NOMO-1 treated with DMSO at 0.1 percent for 48 hours (cell line): ENCODE results near the gene TRERF1.
"Not testable (repeated sequence)": the region's sequence is repeated elsewhere in the genome, so short reads cannot be mapped to it uniquely, and the experiment has no call there.

Experiments used
- DNase-seq: peaks from one replicate; lab custom pipeline; 2025; ENCODE audit not compliant: unreplicated experiment; lab: John Stamatoyannopoulos, UW

The TRERF1 gene

GRCh38 chr6:42452171-42453030, 675 bp upstream of the TRERF1 start:
- peak; percentile 85 for DNase-seq

GRCh38 chr6:42450477-42451332, 1.0 kb downstream of the TRERF1 start:
- peak; percentile 46 for DNase-seq

DNA sequence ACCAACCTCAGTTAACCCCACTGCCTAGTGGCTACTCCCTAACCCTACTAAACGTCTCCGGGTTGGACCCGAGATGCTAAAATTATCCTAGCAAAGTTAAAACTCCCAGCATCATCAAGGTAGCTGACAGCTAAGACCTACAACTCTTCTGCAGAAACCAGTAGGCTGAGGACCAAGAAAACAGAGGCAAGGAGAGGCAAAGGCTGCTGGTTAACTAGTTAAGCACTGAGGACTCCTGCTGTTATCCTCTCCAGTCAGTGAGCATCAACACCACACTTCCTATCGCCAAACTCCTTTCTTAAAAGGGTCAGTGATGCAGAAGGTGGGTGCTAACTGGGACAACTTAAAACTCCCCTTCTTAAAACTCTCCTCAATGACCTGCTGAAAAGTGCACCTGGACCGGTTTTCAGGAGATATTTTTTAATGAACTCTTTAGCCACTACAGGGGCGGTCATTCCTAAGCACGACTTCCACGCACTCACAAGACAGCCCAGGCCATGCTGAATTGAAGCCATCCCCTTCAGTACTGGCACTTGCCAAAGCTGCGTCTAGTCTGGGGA, 1.7 kb downstream of the TRERF1 start:
- DNase-seq = peak; percentile 18

DNA sequence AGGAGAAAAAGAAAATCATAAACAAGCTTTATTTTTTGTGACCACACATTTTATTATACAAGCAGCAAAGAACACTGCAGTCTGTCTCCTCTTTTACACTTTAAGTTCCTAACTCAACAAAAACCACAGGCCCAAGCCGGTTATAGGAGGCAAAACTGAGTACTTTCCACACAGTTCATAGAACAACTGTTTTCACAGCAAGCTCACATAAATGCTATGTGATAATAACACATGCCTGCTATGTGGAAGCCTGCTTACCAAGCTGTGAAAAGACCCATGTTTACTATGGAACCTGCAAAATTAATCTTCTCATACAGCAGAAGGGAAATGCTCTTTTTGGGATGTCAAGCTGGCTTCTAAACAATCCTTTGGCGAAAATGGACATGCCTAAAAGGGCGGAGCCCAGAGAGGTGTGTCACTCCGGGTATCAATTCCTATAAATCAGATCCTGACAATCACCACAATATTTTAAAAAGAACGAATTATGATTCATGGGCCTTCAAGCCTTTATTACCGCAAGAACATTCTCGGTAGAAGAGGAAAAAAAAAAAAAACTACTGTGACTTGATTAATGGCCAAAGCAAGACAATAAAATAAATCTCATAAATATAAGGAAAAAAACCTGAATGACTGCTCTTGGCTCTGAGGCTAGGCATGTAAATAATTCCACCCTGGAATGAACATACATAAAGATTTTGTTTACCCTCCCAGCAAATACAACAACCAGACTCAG, 2.6 kb downstream of the TRERF1 start:
- peak; percentile 17 for DNase-seq

DNA sequence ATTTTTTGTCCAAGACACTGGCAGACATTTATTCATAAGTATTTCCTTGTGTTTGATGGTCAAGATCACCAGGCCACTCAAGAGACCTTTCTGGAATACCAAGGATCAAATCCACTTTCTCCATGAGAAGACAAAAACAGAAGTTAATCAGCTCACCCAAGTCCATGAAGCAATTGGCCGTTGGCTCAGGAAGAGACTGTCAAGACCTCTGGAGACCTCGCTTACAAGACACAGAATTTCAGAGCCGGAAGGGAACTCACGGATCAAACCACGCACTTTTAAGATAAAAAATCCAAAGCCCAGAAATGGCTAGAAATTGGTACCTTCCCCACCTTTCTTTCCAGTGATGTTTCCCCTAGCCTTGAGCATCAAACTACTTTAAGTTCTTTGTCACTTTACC, 3.3 kb downstream of the TRERF1 start:
- peak; percentile 38 for DNase-seq

GRCh38 chr6:42446996-42447395, 4.7 kb downstream of the TRERF1 start:
- no peak for DNase-seq

DNA sequence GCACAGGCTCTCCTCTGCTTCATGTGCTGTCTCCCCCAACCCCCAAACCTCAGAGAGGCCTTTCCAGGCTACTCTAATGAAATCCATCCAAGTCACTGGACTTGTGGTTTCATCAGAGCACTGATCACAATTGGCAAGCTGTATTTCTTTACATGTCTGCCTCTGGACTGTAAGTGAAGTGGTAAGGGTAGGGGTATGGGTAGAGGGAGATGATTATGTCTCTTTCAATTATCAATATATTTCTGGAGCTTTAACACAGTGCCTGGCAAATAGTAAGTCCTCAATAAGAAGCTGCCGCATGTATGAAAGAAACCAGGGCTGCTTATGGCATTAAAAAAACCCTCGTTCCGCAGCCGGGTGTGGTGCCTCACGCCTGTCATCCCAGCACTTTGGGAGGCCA, 5.4 kb downstream of the TRERF1 start:
- no peak for DNase-seq

- not testable (repeated sequence) for DNase-seq
Observed at GRCh38 chr6:42445955-42446354, 5.8 kb downstream of the TRERF1 start.

GRCh38 chr6:42443312-42444060, 8.2 kb downstream of the TRERF1 start:
- no peak for DNase-seq

DNA sequence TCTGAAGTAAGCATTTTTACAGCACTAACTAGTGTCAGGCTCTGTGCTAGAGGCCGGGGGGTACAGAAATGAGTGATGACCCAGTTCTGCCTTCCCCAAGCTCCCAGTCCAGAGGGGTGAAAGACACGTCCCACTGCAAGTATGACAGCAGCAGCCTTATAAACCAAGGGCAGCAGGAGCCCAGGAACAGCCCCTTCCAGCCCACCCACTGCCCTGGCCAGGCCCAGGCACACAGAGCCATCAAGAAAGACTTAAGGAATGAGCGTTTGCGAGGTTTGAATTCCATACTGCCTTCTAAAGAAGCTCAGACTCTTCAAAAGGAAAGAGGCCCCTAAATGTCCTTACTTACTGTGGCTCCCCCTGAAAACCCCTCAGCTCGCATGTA, 10.0 kb downstream of the TRERF1 start:
- no peak for DNase-seq

DNA sequence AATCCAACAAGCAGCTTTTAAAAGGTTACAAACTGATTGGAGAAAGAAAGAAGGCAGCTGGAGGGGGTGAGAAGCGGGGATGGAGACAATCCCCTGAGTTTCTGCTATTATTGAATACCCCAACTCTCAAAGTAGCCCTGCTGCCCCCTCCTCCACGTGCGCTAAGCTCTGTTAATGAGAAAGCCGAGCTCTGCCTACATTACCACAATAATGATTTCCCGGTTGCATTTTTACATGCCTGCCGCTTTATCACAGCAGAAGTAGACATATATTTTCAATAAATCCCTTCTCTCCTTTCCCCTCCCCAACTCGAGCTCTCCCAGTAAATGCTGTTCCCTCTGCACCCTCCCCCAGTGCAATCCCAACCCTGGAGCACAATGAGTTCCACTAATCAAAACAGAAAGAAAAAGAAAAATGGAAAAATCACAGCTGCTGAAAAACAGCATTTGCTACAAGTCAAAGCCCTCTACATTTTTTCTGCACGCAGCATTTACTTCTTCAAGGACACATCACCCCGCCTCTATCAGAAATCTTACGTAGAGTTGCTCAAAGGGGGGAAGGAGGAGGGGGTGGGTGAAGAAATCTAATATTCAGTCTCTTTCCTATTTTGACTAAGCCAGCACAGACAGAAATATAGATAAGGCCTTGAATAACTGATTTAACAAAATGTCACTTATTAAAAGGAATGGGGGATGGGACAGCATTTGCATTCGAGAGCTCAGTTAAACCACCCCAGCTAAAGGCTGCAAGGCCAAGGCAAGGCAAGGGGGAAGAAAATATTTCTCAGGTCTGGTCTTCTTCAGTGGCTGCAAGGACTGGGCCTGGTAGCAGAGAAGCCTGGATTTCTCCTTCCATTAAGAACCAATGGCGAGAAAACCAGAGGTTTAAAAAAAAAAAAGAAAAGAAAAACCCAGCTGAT, 10.7 kb downstream of the TRERF1 start:
- no peak for DNase-seq

DNA sequence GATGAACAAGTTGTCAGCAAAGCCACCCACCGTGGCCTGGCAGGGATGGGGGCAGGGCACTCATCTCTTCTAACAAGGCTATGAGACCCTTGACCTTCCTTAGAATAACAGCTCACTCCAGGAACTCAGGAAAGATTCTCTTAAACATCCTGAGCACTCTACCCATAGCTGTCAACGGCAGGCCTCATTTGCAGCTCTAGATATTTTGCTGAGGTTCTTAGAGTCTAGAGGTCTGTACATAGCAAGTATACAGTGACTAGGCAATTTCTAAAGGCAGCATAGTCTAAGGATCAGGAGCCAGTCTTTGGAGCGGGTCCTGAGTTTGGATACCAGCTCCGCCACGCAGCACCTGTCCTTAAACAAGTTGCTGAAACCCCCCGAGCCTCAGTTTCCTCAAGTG, 11.7 kb downstream of the TRERF1 start:
- DNase-seq = no peak

DNA sequence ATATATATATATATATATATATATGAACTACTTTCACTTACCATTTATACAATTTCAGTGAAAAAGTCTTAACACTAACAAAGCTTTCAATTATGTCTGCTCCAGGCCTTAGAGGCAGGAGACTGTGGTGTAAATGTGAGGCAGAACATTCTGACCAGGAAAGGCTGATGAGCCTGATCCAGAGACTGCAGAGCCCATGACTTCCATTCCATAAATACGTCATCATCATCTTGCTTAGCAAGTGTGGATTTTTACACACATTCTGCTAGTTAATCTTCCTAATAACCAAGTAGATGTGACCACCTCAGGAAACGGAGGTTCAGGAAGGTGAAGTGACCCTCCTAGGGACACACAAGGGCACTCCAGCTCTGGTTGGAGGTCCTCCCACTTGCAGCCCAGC, 14.9 kb downstream of the TRERF1 start:
- no peak for DNase-seq

GRCh38 chr6:42434237-42434636, 17.5 kb downstream of the TRERF1 start:
- DNase-seq = no peak

DNA sequence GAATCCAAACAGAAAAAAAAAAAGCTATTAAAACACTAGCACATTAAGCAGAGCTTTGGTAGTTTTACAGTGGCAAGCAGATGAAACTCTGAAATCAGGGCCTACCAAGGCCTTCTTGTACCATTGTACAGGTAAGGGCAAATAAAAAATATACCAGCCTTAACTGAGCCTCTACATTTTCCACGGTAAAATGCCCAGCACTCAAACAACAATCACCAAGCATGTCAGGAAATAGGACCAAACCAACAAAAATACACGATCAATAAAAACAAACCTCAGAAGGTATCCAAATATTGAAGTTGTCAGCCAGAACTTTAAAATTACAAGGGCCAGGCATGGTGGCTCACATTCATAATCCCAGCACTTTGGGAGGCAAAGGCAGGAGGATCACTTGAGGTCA, 18.3 kb downstream of the TRERF1 start:
- no peak for DNase-seq

DNA sequence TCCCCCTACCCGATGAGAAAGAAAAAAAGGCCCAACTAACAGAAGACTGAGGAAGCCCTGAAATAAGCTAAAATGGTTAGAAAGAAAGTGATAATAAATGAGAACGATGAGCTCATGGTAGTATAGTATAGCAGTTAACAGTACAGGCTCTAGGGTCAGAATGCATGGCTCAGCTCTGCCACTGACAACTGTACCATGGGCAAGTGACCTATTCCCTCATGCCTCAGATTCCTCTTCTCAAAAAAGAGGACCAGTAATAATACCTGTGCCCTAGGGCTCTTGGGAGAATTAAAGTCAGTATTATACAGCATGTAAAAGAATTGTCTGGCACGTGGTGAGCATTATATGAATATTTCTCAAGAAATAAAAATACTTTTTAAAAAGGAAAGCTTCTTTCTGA, 19.8 kb downstream of the TRERF1 start:
- DNase-seq = no peak

DNA sequence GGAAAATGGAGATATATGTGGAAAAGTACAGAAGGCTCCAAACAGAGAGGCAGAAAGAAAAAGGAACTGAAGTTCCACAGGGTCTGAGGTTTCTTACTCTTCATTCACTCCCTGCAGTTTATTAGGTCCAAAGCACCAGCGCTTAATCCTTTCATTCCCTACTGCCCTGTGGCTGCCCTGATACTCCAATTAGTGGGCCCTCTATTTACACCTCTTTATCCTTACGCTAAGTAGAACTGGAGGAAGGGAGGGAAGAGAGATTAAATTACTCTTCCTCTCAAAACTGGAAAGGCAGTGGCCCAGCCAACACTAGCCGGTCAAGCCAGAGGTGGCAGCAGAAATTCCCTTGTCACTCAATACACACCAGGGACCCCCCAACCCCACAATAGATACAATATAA, 20.4 kb downstream of the TRERF1 start:
- DNase-seq = no peak

DNA sequence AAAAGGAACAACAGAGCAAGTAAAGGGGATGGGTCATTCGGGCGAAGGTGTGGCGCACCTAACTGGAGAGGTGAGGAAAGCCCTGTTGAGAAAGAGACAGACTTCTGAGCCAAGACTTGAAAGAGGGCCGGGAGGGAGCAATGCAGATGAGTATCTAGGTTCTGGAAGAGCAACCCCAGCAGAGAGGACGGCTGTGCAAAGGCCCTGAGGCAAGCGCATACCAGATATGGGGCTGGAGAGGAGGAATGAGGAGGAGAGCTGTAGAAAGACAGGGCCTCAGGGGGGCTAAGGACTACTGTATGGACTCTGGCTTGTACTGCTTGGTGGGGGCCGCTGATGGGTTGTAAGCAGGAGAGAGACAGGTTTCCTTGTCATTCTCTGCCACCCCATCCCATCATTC, 21.9 kb downstream of the TRERF1 start:
- DNase-seq = no peak

DNA sequence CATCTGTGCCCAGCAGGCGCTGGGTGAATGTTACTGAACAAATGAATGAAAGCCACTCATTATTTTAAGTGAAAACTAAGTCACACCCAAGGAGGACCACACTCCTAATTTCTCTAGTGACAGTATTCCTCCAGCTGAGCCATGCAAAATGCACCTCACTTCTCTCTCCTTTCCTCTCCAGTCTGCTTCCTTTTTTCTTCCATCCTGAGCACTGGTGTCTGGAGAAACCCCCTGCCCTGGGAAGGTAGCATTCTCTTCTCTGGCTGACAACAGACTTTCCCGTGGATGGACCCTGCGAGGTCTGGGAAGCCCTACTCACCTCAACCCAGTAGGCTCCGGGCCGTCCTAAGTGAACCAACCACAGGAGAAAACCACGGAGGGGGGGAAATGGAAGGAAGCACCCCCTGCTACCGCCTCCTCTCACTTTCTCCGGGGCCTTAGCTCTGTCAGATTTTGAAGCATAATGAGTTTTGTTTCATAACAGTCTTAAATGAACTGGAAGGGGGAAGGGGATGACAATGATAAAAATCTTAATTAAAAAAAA, 22.6 kb downstream of the TRERF1 start:
- DNase-seq = no peak
